HepG2 (cell line): Measurements from ENCODE around the gene GLTPD2. TPM values are rescaled to one million over a fixed set of nuclear protein-coding genes. Genes with fewer than 3 reads are reported as not detected.
A peak's percentile ranks its signal among the peaks of the same experiment; 100 is the strongest.

Source experiments
- AGO2 ChIP-seq: fragments of 200-400 bp; formaldehyde crosslinking; optimal IDR thresholded peaks from 2 replicates; pipeline ENCODE3; 2017; ENCODE audit warnings: mild to moderate bottlenecking, low read depth, low read length, moderate library complexity
- ASH2L ChIP-seq: fragments of 300-600, 200-600 bp; sonication (generic); IDR thresholded peaks from 2 replicates; pipeline ENCODE4 v1.7.0; 2017; ENCODE audit warnings: low read depth, mild to moderate bottlenecking, moderate library complexity, mixed read lengths, low read length; ENCODE audit not compliant: insufficient read length
- EEA1 ChIP-seq: sonication (generic); formaldehyde crosslinking; IDR thresholded peaks from 2 replicates; pipeline ENCODE4 v1.5.1; 2020; ENCODE audit warnings: mild to moderate bottlenecking, missing genetic modification reagents, borderline replicate concordance
- KMT2A ChIP-seq: sonication (generic); formaldehyde crosslinking; IDR thresholded peaks from 2 replicates; pipeline ENCODE4 v1.4.0; 2020; ENCODE audit warnings: missing genetic modification reagents
- MXD4 ChIP-seq: IDR thresholded peaks from 2 replicates; pipeline ENCODE4 v1.6.1; 2016; ENCODE audit warnings: mild to moderate bottlenecking, missing biosample characterization, missing genetic modification reagents
- RFXAP ChIP-seq: sonication (generic); formaldehyde crosslinking; IDR thresholded peaks from 2 replicates; pipeline ENCODE4 v1.4.0; 2020; ENCODE audit warnings: missing genetic modification reagents, borderline replicate concordance
- SAP130 ChIP-seq: IDR thresholded peaks from 2 replicates; pipeline ENCODE4 v1.6.1; 2016; ENCODE audit warnings: low read depth
- SSRP1 ChIP-seq: IDR thresholded peaks from 2 replicates; pipeline ENCODE4 v1.6.1; 2016; ENCODE audit warnings: control low read depth
- TEAD3 ChIP-seq: optimal IDR thresholded peaks from 2 replicates; pipeline ENCODE3; 2016; ENCODE audit warnings: borderline replicate concordance
- TOE1 ChIP-seq: sonication (generic); formaldehyde crosslinking; IDR thresholded peaks from 2 replicates; pipeline ENCODE4 v1.4.0; 2020; ENCODE audit warnings: mild to moderate bottlenecking, missing genetic modification reagents
- ZBTB42 ChIP-seq: sonication (generic); formaldehyde crosslinking; IDR thresholded peaks from 2 replicates; pipeline ENCODE4 v1.5.0; 2020; ENCODE audit warnings: mild to moderate bottlenecking, missing genetic modification reagents
- ZFY ChIP-seq: sonication (generic); formaldehyde crosslinking; IDR thresholded peaks from 2 replicates; pipeline ENCODE4 v1.4.0; 2020; ENCODE audit warnings: missing genetic modification reagents
- ZNF331 ChIP-seq: sonication (generic); formaldehyde crosslinking; IDR thresholded peaks from 2 replicates; pipeline ENCODE4 v1.4.0; 2020; ENCODE audit warnings: missing genetic modification reagents
- ZNF547 ChIP-seq: sonication (generic); formaldehyde crosslinking; IDR thresholded peaks from 2 replicates; pipeline ENCODE4 v1.5.1; 2020; ENCODE audit warnings: mild to moderate bottlenecking, missing genetic modification reagents
- ZNF567 ChIP-seq: sonication (generic); formaldehyde crosslinking; IDR thresholded peaks from 2 replicates; pipeline ENCODE4 v1.8.1; 2023; ENCODE audit warnings: mild to moderate bottlenecking, missing genetic modification reagents, borderline replicate concordance
- ZNF749 ChIP-seq: sonication (generic); formaldehyde crosslinking; IDR thresholded peaks from 2 replicates; pipeline ENCODE4 v1.8.0; 2022; ENCODE audit warnings: mild to moderate bottlenecking, missing genetic modification reagents, moderate library complexity, borderline replicate concordance
- polyA plus RNA-seq, 8 experiments: library from polyadenylated mRNA; depleted of rRNA in 3 of 8; stranded (reverse) in 7 of 8; unstranded in 1 of 8; fragments of >200 nt; fragmentation: Illumina TruSeq in 4 of 8; extraction: Trizol in 4 of 8; gene quantifications; 2 replicates each; pipeline versions ENCODE4 v1.2.1 to v1.2.3, GENCODE V29; 2011 to 2016; ENCODE audit warnings: low read depth in 4 of 8, missing spikeins in 1 of 8, mixed read lengths in 1 of 8; ENCODE audit not compliant: insufficient read depth in 1 of 8
- total RNA-seq, 5 experiments: library from RNA; depleted of rRNA; stranded (reverse); fragments of >200 nt; fragmentation: Illumina TruSeq; extraction: Trizol; gene quantifications; 2 replicates each; pipeline ENCODE4 v1.2.3, GENCODE V29; 2016; ENCODE audit warnings: low read depth in 1 of 5
- TF ChIP-seq, protein P1 (sequence below): sonication (generic); formaldehyde crosslinking; IDR thresholded peaks from 2 replicates; pipeline ENCODE4 v1.4.0; 2020; ENCODE audit warnings: missing genetic modification reagents, borderline replicate concordance
- TF ChIP-seq, protein P2 (sequence below): sonication (generic); formaldehyde crosslinking; IDR thresholded peaks from 2 replicates; pipeline ENCODE4 v1.4.0; 2020; ENCODE audit warnings: missing genetic modification reagents, mild to moderate bottlenecking, borderline replicate concordance
- TF ChIP-seq, protein P3 (sequence below): sonication (generic); formaldehyde crosslinking; IDR thresholded peaks from 2 replicates; pipeline ENCODE4 v1.5.0; 2020; ENCODE audit warnings: missing genetic modification reagents
- TF ChIP-seq, protein P4 (sequence below): sonication (generic); formaldehyde crosslinking; IDR thresholded peaks from 2 replicates; pipeline ENCODE4 v1.9.0; 2022; ENCODE audit warnings: low read depth, missing genetic modification reagents

Gene GLTPD2
- total and polyA plus RNA-seq, 2 of the 13 experiments (the other 11 are each of a cell fraction or from before 2014, with no cell fraction given): 7.5 to 12.9 TPM

DNA sequence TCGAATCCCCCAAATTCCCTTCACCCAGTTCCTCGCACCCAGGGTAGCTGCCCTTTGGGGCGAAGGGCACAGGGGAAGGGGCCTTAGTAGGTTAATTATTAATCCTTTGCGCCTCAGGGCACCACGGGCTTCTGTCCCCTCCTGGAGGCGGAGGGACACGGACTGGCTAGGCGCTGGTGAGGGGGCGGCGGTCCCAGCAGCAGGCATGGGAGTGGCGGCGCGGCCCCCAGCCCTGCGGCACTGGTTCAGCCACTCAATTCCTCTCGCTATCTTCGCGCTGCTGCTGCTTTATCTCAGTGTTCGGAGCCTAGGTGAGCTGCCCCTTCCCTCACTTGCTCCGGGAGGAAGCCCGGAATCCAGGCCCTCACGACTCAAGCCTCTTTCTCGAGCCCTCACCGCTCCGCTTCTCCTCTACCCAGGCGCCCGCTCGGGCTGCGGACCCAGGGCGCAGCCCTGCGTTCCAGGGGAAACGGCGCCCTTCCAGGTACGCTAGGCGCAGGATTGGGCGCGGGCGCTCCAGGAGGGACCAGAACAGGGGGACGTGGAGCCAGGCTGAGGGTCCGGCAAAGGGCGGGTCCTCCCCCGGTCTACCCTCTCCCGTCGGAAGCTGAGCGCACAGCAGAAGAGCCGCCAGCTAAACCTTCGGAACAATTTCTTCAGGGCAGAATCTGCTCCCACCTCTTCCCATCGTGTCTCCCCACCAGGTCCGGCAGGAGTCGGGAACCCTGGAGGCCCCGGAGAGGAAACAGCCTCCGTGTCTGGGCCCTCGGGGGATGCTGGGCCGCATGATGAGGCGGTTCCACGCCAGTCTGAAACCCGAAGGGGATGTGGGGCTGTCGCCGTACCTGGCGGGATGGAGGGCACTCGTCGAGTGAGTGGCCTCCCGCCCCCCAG is at the start of gene GLTPD2 (continued):
- TF ChIP-seq, protein P1, sequence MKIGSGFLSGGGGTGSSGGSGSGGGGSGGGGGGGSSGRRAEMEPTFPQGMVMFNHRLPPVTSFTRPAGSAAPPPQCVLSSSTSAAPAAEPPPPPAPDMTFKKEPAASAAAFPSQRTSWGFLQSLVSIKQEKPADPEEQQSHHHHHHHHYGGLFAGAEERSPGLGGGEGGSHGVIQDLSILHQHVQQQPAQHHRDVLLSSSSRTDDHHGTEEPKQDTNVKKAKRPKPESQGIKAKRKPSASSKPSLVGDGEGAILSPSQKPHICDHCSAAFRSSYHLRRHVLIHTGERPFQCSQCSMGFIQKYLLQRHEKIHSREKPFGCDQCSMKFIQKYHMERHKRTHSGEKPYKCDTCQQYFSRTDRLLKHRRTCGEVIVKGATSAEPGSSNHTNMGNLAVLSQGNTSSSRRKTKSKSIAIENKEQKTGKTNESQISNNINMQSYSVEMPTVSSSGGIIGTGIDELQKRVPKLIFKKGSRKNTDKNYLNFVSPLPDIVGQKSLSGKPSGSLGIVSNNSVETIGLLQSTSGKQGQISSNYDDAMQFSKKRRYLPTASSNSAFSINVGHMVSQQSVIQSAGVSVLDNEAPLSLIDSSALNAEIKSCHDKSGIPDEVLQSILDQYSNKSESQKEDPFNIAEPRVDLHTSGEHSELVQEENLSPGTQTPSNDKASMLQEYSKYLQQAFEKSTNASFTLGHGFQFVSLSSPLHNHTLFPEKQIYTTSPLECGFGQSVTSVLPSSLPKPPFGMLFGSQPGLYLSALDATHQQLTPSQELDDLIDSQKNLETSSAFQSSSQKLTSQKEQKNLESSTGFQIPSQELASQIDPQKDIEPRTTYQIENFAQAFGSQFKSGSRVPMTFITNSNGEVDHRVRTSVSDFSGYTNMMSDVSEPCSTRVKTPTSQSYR (CRISPR knock-in tag): peak; percentile 47; the same call in 1 of the 2 replicates
- TF ChIP-seq SSRP1 (CRISPR knock-in tag): no peak
- no peak; the same call in 1 of the 2 replicates for TF ChIP-seq TOE1 (CRISPR knock-in tag)
- TF ChIP-seq RFXAP (CRISPR knock-in tag): no peak; the same call in 1 of the 2 replicates
- peak; percentile 67 for TF ChIP-seq TEAD3 (CRISPR knock-in tag)
- peak; percentile 92 for TF ChIP-seq AGO2
- TF ChIP-seq ASH2L: no peak
- TF ChIP-seq, protein P2, sequence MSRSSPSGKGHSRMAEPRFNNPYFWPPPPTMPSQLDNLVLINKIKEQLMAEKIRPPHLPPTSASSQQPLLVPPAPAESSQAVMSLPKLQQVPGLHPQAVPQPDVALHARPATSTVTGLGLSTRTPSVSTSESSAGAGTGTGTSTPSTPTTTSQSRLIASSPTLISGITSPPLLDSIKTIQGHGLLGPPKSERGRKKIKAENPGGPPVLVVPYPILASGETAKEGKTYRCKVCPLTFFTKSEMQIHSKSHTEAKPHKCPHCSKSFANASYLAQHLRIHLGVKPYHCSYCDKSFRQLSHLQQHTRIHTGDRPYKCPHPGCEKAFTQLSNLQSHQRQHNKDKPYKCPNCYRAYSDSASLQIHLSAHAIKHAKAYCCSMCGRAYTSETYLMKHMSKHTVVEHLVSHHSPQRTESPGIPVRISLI: no peak
- no peak; the same call in 1 of the 2 replicates for TF ChIP-seq KMT2A (CRISPR knock-in tag)
- peak; percentile 53; the same call in 1 of the 2 replicates for TF ChIP-seq ZFY (CRISPR knock-in tag)
- no peak for TF ChIP-seq MXD4 (CRISPR knock-in tag)
- 0 out of 2 replicates have a peak, but pooled peaks have one; percentile 50 for TF ChIP-seq ZNF749
- TF ChIP-seq ZNF547 (CRISPR knock-in tag): 0 out of 2 replicates have a peak, but pooled peaks have one; percentile 70
- no peak for TF ChIP-seq ZNF567
- TF ChIP-seq, protein P3, sequence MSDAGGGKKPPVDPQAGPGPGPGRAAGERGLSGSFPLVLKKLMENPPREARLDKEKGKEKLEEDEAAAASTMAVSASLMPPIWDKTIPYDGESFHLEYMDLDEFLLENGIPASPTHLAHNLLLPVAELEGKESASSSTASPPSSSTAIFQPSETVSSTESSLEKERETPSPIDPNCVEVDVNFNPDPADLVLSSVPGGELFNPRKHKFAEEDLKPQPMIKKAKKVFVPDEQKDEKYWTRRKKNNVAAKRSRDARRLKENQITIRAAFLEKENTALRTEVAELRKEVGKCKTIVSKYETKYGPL: no peak
- TF ChIP-seq SAP130 (CRISPR knock-in tag): peak; percentile 93
- 0 out of 2 replicates have a peak, but pooled peaks have one; percentile 48 for TF ChIP-seq ZNF331
- no peak for TF ChIP-seq ZBTB42 (CRISPR knock-in tag)
- TF ChIP-seq EEA1 (CRISPR knock-in tag): no peak
- TF ChIP-seq, protein P4, sequence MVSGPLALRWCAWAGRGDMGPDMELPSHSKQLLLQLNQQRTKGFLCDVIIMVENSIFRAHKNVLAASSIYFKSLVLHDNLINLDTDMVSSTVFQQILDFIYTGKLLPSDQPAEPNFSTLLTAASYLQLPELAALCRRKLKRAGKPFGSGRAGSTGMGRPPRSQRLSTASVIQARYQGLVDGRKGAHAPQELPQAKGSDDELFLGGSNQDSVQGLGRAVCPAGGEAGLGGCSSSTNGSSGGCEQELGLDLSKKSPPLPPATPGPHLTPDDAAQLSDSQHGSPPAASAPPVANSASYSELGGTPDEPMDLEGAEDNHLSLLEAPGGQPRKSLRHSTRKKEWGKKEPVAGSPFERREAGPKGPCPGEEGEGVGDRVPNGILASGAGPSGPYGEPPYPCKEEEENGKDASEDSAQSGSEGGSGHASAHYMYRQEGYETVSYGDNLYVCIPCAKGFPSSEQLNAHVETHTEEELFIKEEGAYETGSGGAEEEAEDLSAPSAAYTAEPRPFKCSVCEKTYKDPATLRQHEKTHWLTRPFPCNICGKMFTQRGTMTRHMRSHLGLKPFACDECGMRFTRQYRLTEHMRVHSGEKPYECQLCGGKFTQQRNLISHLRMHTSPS (CRISPR knock-in tag): peak; percentile 77; the same call in 1 of the 2 replicates
